ENCODE results near the gene ATOX1.

DNA sequence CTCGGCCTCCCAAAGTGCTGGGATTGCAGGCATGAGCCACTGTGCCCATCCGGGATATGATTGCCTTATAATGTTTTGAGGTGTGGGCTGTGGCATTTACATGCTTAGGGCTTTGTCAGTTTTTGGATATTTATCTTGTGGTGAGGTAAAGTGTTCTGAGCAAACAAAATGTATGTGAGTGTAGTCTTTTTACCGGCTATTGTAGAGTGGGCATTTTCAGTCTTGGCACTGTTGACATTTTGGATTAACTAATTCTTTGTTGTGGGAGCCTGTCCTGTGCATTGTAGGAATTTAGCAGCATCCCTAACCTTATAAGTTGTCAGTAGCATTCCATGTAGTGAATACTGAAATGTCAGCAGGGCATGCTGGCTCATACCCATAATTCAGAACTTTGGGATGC is 34.9 kb upstream of the ATOX1 start:
- TF ChIP-seq YY1 (IDR thresholded peaks at IDR 0.05; ENCODE audit: insufficient read depth, insufficient read length) (no peak), ZNF274 (IDR thresholded peaks at IDR 0.05; ENCODE audit: low read depth, low read length) (no peak), SUZ12 (IDR thresholded peaks at IDR 0.05; ENCODE audit: extremely low read depth, insufficient read depth, insufficient read length) (no peak)
